Activated naive CD8-positive, alpha-beta T cell treated with anti-CD3 and anti-CD28 coated beads for 36 hours (primary cell): ENCODE measurements around the gene COL1A2. TPM values are rescaled to one million over a fixed set of nuclear protein-coding genes. Genes with fewer than 3 reads are reported as not detected.

ENCODE experiments used
- DNase-seq: peaks from one replicate; pipeline ENCODE4 v3.0.0; 2021
- H3K27ac Mint-ChIP-seq: one replicate; pipeline ENCODE4 v1.8.0; 2022; ENCODE audit warnings: mild to moderate bottlenecking, moderate library complexity, mixed read lengths
- H3K27me3 Mint-ChIP-seq: one replicate; pipeline ENCODE4 v1.8.0; 2022; ENCODE audit warnings: mild to moderate bottlenecking, mixed read lengths
- H3K36me3 Mint-ChIP-seq: one replicate; pipeline ENCODE4 v1.8.0; 2021; ENCODE audit warnings: mild to moderate bottlenecking, mixed read lengths
- H3K4me1 Mint-ChIP-seq: one replicate; pipeline ENCODE4 v1.8.0; 2021; ENCODE audit warnings: mixed read lengths
- H3K4me3 Mint-ChIP-seq: one replicate; pipeline ENCODE4 v1.8.0; 2022; ENCODE audit warnings: mild to moderate bottlenecking, moderate library complexity, mixed read lengths
- H3K9me3 Mint-ChIP-seq: one replicate; pipeline ENCODE4 v1.8.0; 2022; ENCODE audit warnings: mixed read lengths
- total RNA-seq, 2 experiments: library from RNA; stranded (reverse); gene quantifications; one replicate each; pipeline ENCODE4 v1.2.3, GENCODE V29; 2021

COL1A2 gene
- total RNA-seq, 2 experiments from 2014 or later = 0.30 to 0.35 TPM

DNA sequence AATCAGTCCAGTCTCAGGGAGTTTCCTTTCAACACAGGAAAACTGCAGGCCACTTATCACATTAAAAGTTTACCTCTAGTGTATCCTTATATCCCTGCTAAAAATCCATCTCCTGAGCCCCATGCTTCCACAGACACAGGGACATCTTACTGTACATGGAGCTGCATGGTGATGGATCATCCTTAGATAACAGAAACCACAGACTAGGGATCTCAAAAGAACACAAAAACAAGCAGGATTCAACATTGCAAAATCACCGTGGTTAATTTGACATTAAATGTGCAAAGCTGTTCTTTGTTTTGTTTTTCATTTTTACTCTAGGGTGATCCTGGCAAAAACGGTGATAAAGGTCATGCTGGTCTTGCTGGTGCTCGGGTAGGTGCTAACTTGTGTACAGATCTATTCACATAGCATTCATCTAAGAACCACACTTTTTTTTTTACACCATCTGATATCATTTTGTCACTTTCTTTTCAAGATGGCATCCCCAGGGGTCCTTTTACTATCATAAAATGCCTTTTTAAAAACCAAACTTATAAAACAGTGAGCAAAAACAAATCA, 18.1 kb downstream of the COL1A2 start:
- Mint-ChIP-seq H3K4me1 (no peaks in the 10 kb centered on the region), H3K27ac (no peak overlapping the region), H3K9me3 (no peaks in the 10 kb centered on the region), H3K36me3 (no peaks in the 10 kb centered on the region), H3K27me3 (peaks cover 9% of the 10 kb centered on the region), H3K4me3 (no peak overlapping the region)
- DNase-seq = no peak

DNA sequence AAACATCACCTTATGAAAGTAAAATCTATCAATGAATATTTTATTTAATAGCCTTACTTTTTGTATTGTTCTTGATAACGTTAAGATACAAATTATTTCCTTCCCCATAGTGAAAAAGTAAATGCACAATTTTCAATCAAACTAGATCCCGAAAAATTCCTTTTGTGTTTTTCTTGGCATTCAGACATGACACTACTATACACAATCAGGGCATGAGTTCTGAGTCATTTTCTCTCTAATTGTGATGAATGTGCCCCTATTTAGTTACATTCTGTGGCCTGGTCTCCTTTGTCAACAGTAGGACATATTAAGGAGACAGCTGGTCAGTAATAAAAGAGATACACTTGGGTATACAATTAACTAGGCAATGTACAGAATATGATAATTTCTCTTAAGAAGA, 19.8 kb downstream of the COL1A2 start:
- Mint-ChIP-seq H3K4me1 (no peaks in the 10 kb centered on the region), H3K27ac (no peak overlapping the region), H3K4me3 (no peak overlapping the region), H3K9me3 (no peaks in the 10 kb centered on the region), H3K36me3 (no peaks in the 10 kb centered on the region), H3K27me3 (peaks cover 6% of the 10 kb centered on the region)
- DNase-seq = no peak

DNA sequence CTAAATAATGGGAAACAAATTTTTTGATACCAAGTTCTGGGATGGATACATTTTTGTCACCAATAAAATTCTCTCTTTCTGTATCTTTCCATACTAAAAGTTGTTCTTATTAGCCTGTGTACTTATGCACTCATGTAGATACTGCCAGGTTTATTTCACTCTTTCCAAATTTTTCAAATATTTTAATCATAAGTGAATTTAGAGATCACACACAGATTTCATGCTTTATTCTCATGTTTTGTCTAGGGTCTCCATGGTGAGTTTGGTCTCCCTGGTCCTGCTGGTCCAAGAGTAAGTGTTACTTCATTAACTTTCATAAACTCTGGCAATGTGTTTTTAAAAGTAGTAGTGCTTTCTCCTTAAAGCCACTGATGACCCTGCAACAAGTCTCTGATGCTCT, 20.3 kb downstream of the COL1A2 start:
- Mint-ChIP-seq H3K36me3 (no peaks in the 10 kb centered on the region), H3K27me3 (peaks cover 6% of the 10 kb centered on the region), H3K9me3 (no peaks in the 10 kb centered on the region), H3K4me3 (no peak overlapping the region), H3K4me1 (no peaks in the 10 kb centered on the region), H3K27ac (no peak overlapping the region)
- no peak for DNase-seq

DNA sequence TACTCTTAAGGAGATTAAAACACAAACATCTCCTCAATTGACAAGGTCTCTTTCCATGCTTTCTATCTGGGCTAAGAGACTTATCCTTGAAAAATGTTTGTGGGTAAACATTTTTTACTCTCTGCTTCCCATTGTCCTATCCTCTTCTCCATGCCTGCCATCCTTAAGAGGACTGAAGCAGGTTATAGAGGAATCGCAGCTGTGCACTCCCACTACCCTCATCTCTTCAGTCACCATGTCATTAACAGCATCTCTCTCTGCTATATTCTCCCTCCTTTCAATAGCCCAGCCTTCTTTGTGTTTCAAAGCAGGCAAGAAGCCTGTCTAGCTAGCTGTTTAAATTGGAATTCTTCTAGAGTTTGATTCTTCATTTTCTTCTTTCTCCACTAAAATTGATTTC, 22.6 kb downstream of the COL1A2 start:
- Mint-ChIP-seq H3K4me3 (no peak overlapping the region), H3K9me3 (no peaks in the 10 kb centered on the region), H3K27me3 (peaks cover 6% of the 10 kb centered on the region), H3K4me1 (no peaks in the 10 kb centered on the region), H3K27ac (no peak overlapping the region), H3K36me3 (no peaks in the 10 kb centered on the region)
- DNase-seq = no peak

GRCh38 chr7:94417901-94418300, 23.2 kb downstream of the COL1A2 start:
- H3K4me3 Mint-ChIP-seq = no peak overlapping the region
- H3K36me3 Mint-ChIP-seq = no peaks in the 10 kb centered on the region
- H3K9me3 Mint-ChIP-seq = no peaks in the 10 kb centered on the region
- no peak overlapping the region for H3K27ac Mint-ChIP-seq
- no peaks in the 10 kb centered on the region for H3K4me1 Mint-ChIP-seq
- peaks cover 6% of the 10 kb centered on the region for H3K27me3 Mint-ChIP-seq
- DNase-seq = no peak

- DNase-seq = no peak
- no peaks in the 10 kb centered on the region for H3K36me3 Mint-ChIP-seq
- H3K27ac Mint-ChIP-seq = no peak overlapping the region
- peaks cover 6% of the 10 kb centered on the region for H3K27me3 Mint-ChIP-seq
- no peak overlapping the region for H3K4me3 Mint-ChIP-seq
- H3K9me3 Mint-ChIP-seq = no peaks in the 10 kb centered on the region
- no peaks in the 10 kb centered on the region for H3K4me1 Mint-ChIP-seq
Measured at GRCh38 chr7:94418851-94419250, 24.2 kb downstream of the COL1A2 start.

DNA sequence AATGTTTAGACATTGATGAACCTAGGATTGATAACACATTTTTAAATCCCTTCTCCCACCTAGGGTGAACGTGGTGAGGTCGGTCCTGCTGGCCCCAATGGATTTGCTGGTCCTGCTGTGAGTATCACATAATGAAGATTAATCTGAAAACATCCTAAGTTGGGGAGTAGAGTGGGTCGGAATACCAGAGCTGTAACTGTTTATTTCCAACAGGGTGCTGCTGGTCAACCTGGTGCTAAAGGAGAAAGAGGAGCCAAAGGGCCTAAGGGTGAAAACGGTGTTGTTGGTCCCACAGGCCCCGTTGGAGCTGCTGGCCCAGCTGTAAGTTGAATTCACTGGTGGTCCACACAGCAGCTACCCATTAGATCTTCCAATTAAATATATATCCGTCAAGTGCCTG, 25.6 kb downstream of the COL1A2 start:
- no peaks in the 10 kb centered on the region for H3K9me3 Mint-ChIP-seq
- no peaks in the 10 kb centered on the region for H3K4me1 Mint-ChIP-seq
- no peaks in the 10 kb centered on the region for H3K36me3 Mint-ChIP-seq
- no peak overlapping the region for H3K27ac Mint-ChIP-seq
- no peak for DNase-seq
- no peak overlapping the region for H3K4me3 Mint-ChIP-seq
- peaks cover 6% of the 10 kb centered on the region for H3K27me3 Mint-ChIP-seq

- no peak for DNase-seq
- peaks cover 9% of the 10 kb centered on the region for H3K27me3 Mint-ChIP-seq
Measured at GRCh38 chr7:94421681-94422080, 27.0 kb downstream of the COL1A2 start.

GRCh38 chr7:94422136-94422535, 27.4 kb downstream of the COL1A2 start:
- DNase-seq = no peak
- Mint-ChIP-seq H3K27me3 (peaks cover 9% of the 10 kb centered on the region), H3K36me3 (no peaks in the 10 kb centered on the region), H3K27ac (no peak overlapping the region), H3K4me1 (no peaks in the 10 kb centered on the region), H3K4me3 (no peak overlapping the region), H3K9me3 (no peaks in the 10 kb centered on the region)

More at GRCh38 chr7:94421681-94422080, 27.0 kb downstream of the COL1A2 start:
- no peaks in the 10 kb centered on the region for H3K9me3 Mint-ChIP-seq
- H3K4me3 Mint-ChIP-seq = no peak overlapping the region
- H3K36me3 Mint-ChIP-seq = no peaks in the 10 kb centered on the region
- H3K4me1 Mint-ChIP-seq = no peaks in the 10 kb centered on the region
- H3K27ac Mint-ChIP-seq = no peak overlapping the region

- no peak overlapping the region for H3K4me3 Mint-ChIP-seq
- DNase-seq = no peak
- H3K36me3 Mint-ChIP-seq = no peaks in the 10 kb centered on the region
- H3K9me3 Mint-ChIP-seq = no peaks in the 10 kb centered on the region
- H3K27ac Mint-ChIP-seq = no peak overlapping the region
- peaks cover 3% of the 10 kb centered on the region for H3K27me3 Mint-ChIP-seq
- H3K4me1 Mint-ChIP-seq = no peaks in the 10 kb centered on the region
Measured at GRCh38 chr7:94422827-94423460, 28.2 kb downstream of the COL1A2 start.

DNA sequence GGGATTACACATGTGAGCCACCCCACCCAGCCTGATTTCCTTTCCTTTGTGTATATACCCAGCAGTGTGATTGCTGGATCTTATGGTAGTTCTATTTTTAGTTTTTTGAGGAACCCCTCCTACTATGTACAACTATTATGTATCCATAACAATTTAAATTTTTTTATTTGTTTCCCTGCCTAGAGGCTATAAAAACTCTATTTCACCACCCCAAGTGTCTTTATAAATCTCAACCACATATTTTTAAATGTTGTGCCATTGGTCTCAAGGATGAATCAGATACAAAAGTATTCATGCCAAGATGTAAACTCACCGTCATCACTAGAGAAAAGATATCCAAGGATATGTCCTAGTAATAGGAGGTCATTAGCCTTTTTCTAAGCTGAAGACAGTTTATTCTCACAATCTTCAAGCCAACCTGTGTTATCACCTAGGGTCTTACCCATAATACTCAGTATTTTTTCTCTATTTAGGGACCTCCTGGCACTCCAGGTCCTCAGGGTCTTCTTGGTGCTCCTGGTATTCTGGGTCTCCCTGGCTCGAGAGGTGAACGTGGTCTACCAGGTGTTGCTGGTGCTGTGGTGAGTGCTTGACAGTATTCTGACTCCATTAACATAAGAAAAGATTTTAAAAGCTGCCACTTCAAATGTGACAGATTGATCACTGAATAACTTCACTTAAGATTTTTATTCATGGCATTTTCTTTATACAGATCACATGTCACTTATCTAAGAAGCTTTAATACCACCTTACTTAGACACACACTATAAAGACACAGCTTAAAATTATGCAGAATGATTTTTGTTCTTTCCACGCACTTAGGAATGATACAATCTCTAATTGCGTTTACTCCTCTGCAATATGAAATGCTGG, 29.4 kb downstream of the COL1A2 start:
- Mint-ChIP-seq H3K4me1 (no peaks in the 10 kb centered on the region), H3K36me3 (no peaks in the 10 kb centered on the region), H3K27me3 (peaks cover 3% of the 10 kb centered on the region), H3K9me3 (no peaks in the 10 kb centered on the region), H3K4me3 (no peak overlapping the region), H3K27ac (no peak overlapping the region)
- no peak for DNase-seq

GRCh38 chr7:94425546-94425945, 30.9 kb downstream of the COL1A2 start:
- Mint-ChIP-seq H3K4me1 (no peaks in the 10 kb centered on the region), H3K36me3 (no peaks in the 10 kb centered on the region), H3K27ac (no peak overlapping the region), H3K27me3 (peaks cover 7% of the 10 kb centered on the region), H3K4me3 (no peak overlapping the region), H3K9me3 (no peaks in the 10 kb centered on the region)
- no peak for DNase-seq

- Mint-ChIP-seq H3K27ac (no peak overlapping the region), H3K4me3 (no peak overlapping the region), H3K9me3 (no peaks in the 10 kb centered on the region), H3K36me3 (no peaks in the 10 kb centered on the region), H3K27me3 (peaks cover 7% of the 10 kb centered on the region), H3K4me1 (no peaks in the 10 kb centered on the region)
- DNase-seq = no peak
Measured at GRCh38 chr7:94426980-94427875, 32.5 kb downstream of the COL1A2 start.

DNA sequence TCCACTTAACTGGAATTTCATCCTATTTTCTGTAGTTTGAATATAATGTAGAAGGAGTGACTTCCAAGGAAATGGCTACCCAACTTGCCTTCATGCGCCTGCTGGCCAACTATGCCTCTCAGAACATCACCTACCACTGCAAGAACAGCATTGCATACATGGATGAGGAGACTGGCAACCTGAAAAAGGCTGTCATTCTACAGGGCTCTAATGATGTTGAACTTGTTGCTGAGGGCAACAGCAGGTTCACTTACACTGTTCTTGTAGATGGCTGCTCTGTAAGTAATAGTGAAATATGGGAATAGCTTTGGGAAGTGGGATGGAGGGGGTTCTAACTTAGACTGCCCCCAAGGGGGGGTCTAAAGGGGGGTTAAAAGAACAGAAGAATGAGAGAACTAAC, 34.5 kb downstream of the COL1A2 start:
- Mint-ChIP-seq H3K4me1 (no peaks in the 10 kb centered on the region), H3K36me3 (no peaks in the 10 kb centered on the region), H3K4me3 (no peak overlapping the region), H3K9me3 (no peaks in the 10 kb centered on the region), H3K27ac (no peak overlapping the region), H3K27me3 (peaks cover 7% of the 10 kb centered on the region)
- DNase-seq = no peak

DNA sequence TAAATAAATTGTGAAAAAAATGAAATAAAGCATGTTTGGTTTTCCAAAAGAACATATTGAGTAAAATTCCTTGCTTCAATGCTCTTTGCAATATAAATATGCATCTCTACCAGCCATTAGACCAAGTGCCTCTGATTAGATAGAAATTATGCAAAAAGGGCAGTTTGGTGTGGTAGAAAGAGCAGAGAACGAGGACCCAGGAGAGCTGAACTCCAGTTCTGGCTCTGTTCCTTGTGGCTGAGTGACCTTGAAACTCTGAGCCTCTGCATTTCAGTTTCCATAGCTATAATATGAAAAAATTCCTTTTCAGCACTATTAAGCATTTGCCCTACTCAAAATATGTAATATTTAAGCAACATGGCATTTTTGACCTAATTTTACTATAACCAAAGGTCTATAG, 36.5 kb downstream of the COL1A2 start:
- peaks cover 10% of the 10 kb centered on the region for H3K27me3 Mint-ChIP-seq

More for the DNA sequence above, 36.5 kb downstream of the COL1A2 start:
- Mint-ChIP-seq H3K4me1 (no peaks in the 10 kb centered on the region), H3K36me3 (no peaks in the 10 kb centered on the region), H3K4me3 (no peak overlapping the region), H3K27ac (no peak overlapping the region), H3K9me3 (no peaks in the 10 kb centered on the region)
- no peak for DNase-seq
